ENCODE results near the gene SEH1L.
"Not testable (repeated sequence)": the region's sequence is repeated elsewhere in the genome, so short reads cannot be mapped to it uniquely, and the experiment has no call there.

The SEH1L gene

DNA sequence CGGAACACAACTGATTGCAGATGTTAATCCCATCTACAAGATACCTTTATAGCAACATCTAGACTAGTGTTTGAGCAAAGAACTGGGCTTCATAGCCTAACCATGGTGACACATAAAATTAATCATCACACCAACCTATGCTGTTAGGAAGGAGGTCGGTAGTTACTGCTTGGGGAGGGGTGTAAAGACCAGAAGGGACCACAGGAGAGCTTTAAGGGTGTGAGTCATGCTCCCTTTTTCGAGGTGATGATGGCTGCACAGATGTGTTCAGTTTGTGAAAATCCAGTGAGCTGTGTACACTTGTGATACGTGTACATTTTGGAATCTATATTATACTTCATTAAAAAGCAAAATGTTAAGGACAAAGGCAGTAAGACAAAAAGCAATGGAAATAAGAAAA, 4.6 kb upstream of the SEH1L start:
- DNase-seq (ENCODE audit: low read depth in 2 of 2) = no peak

DNA sequence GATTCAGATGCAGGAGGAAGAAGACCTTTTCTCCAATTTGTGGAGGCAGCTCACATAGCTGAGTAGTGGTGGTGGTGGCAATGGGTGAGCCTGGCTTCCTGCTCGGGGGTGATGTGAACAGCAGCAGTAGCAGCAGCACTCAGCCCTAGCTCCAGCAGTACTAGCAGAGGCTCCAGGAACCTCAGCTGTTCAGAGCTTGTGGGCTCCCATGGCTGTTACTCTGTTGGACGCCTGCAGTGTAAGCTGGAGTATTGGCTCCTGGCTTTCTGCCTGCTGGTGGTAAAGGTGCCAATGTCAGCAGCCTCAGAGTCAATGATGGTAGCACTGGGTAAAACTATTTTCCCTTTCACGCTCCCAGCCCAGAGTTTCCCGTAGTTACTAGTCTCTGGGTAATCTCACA, 3.1 kb upstream of the SEH1L start:
- no peak for DNase-seq (ENCODE audit: low read depth in 2 of 2)

DNA sequence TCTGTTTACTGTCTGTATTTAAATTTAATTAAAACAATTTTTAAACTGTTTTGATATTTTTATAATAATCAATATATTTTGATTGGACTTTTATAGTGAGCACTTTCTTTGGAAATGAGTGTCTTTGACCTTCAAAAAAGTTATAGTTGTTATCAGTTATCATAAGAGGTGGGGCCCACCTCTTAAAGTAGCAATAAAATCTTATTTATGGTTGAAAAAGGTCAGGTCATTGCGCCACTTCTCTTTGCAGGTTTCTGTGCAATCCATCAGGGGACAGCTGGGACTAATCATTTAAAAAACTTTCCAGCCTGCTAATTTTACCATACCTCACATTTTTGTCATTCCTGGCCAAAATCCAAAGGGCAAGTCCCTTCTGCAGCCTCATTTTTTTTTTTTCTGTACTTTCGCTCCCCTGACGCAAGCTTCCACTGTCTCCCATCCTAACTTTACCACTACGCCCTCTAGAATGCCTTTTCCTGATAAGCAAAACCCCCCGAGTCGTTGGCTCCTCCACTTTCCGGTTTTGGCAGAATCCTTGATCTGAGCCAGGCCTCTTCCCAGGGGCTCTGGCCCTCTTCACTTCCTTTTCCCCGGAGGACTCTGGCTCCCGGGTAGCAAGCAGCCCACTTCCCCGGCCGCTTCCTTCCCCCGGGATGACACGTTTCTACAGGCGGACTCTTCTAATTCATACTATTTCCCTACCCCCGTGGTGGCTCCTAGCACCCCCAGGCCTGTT, 1.1 kb upstream of the SEH1L start:
- peak in 1 of 2 donors; percentile 5 for DNase-seq (ENCODE audit: low read depth in 2 of 2)

DNA sequence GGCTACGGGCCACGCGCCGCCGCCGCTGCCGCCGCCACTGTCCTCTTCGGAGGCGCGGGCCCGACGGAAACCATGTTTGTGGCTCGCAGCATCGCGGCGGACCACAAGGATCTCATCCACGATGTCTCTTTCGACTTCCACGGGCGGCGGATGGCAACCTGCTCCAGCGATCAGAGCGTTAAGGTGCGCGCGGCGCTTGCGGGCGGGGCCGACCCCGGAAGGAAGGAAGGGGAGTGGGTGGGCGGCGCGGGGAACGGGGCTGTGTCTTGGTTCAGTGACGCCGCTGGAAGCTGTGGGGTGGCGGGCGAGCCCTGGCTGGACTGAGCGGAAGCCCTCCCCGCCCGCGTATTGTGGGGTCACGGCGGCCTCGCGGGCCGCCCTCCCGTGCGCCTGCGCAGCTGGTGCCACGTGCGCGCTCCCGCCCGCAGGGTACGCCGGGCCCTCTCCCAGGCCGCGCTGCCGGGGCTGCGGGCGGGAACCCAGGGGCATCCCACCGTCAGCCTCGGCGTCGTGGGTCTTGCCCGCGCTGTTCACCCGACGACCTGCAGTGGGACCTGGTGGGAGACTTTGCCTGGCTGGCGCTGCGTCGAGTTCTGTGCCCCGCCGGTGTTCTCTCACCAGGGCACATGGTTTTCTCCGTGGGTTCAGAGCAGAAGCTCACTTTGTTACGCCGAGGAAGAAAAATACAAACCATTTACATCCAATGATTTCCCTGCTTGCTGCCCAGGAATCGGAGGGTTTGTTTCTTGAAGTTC, 416 bp downstream of the SEH1L start:
- peak; percentile 97 to 99 for DNase-seq (ENCODE audit: low read depth in 2 of 2)

DNA sequence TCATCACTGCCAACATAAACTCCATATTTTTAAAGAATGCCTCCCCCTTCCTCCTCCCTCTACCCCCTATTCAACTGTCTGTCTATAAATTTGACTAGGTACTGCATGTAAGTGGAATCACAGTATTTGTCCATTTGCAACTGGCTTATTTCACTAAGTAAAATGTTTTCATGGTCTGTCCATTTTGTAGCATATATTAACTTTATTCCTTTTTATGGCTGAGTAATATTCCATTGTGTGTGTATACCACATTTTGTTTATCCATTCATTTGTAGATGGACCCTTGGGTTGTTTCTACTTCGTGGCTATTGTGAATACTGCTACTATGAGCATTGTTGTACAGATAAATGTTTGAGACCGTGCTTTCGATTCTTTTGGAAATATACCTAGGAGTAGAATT, 10.7 kb downstream of the SEH1L start:
- no peak for DNase-seq (ENCODE audit: low read depth in 2 of 2)

DNA sequence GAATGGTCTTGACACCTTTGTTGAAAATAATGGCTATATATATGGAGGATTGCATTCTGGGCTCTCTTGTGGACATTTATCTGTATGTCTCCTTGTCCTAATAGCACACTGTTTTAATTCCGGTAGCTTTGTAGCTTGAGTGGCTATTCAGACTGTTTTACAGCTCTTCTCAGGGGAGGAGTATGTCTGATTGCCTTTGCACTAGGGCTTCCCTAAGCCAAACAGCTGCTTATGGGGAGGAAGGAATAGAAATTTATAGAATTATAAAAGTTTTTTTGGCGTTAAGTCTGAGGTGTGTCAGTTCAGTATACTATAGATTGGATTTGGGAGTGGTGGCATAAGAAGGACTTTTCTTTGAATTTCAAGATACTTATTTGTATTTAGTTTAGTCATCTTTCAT, 12.6 kb downstream of the SEH1L start:
- DNase-seq (ENCODE audit: low read depth in 2 of 2) = no peak

DNA sequence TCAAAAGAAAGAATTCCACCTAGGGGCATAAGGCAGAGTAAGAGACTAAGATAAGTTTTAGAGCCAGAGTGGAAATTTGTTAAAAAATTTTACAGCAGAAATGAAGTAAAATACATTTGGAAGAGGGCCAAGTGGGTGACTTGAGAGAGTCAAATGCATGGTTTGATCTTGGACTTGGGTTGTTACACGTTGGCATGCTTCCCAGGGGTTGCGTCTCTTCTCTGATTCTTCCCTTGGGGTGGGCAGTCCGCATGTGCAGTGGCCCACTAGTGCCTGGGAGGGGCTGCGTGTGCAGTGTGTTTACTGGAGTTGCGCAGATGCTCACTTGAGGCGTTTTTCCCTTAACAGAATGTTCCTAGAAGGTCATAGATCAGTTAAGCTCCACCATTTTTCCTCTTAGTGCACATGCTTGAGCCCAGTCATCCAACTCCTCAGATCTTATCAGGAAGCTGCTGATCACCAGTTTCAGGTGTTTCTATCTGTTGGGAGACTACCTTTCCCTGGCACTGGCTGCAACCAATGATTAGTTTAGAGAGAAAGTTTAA, 13.1 kb downstream of the SEH1L start:
- no peak for DNase-seq (ENCODE audit: low read depth in 2 of 2)

DNA sequence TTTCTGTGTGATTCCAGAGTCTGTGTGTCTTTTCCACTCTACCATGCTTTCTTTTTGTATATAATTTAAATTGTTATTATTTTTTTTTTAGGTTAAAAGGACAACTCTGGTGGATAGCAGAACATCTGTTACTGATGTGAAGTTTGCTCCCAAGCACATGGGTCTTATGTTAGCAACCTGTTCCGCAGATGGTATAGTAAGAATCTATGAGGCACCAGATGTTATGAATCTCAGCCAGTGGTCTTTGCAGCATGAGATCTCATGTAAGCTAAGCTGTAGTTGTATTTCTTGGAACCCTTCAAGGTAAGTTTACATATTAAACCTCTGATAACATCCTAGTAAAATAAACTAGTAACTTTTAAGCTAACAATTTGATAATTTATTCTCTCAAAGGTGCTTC, 15.3 kb downstream of the SEH1L start:
- no peak for DNase-seq (ENCODE audit: low read depth in 2 of 2)

DNA sequence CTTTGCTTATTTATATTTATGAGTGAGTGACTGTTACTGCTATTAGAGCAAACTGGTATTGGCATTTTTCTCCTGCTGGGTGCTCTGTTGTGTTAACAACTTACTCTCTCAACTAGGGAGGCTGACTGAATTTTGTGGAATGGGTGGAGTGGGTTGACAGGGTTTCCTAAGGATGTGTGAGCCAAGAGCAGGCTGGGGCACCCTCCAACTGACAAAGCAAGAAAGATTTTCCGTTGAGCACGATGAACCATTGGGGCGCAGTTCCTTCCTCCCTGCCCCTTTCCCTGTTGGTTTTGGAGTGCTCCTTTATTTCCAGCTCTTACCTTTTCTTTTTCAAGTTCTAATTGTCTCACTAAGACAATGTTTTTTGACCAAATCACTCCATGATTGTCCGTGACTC, 20.3 kb downstream of the SEH1L start:
- DNase-seq (ENCODE audit: low read depth in 2 of 2) = no peak

DNA sequence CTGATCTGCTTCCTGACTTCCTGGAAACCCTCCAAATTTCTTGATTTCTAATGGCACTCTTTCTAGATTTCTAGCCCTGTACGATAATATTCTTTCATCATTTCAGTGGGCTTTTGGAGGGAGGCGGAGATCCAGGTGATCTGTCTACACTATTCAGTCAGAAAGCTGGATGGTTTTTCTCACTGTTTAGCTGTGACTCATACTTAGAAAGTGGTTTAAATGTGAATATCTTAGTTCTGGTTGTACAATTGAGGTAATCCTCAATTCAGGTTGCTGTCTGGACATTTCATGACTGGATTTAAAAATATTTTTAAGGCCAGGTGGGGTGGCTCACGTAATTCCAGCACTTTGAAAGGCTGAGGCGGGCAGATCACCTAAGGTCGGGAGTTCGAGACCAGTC, 20.8 kb downstream of the SEH1L start:
- DNase-seq (ENCODE audit: low read depth in 2 of 2) = no peak

DNA sequence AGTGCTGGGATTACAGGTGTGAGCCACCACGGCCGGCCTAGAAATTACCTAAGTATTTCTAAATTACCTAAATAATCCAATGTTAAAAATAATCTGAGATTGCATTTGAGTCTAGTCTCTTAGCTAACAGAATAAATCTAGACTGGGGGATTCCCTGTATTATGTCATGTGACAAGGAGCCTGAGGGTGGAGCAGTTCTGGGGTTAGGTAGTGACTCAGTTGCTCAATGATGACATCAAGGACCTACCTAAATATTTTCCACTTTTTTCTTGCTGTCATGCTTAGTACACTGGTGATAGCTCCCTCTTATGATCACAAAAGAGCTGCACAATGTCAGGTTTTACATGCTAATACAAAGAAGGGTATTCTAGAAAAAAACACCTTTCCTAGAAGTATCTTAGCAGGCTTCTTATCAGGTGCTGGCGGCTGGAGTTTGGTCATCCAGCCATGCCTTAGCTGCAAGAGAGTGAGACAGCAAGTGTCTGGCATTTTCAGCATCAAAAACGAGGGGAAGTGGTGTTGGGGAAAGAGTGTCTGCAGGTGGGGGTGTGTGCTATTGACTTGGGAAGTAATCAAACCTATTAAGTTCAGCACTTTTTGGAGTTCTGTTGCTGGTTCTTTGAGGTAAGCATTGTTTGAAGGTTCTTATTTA, 25.9 kb downstream of the SEH1L start:
- no peak for DNase-seq (ENCODE audit: low read depth in 2 of 2)

DNA sequence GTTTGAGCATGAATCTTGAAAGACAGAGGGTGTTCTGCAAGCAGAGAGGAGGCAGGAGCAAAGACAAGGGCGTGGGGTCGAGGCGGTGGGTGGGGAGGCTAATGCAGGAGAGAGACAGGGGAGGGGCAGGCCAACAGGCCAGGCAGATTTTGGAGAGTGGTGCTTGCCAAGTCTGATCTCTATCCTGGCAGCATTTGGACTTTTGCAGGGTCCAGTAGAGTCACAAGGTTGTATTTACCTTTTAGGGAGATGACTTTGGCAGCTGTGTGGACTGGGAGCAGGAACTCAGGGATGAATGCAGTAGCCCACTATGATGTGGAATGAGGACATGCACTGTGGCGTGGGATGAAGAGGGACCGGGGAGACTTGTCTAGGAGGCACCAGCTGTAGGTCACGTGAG, 27.7 kb downstream of the SEH1L start:
- no peak for DNase-seq (ENCODE audit: low read depth in 2 of 2)

DNA sequence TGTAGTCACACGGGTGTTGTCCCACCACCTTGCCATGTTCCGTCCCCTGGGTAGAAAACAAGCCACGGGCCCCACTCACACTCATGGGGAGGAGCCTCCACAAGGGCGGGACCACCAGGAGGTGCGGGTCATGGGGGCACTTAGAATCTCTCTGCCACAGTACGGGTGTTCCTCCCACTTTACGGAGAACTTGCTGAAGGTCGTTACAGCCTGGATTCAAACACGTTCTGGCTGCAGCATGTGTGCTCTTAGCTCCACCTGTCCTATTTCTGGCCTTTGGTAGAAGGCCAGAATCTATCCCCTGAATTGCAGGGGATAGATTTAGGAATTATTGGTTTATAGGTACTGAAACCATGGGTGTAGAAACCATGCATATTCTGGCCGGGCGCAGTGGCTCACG, 28.5 kb downstream of the SEH1L start:
- DNase-seq (ENCODE audit: low read depth in 2 of 2) = no peak

DNA sequence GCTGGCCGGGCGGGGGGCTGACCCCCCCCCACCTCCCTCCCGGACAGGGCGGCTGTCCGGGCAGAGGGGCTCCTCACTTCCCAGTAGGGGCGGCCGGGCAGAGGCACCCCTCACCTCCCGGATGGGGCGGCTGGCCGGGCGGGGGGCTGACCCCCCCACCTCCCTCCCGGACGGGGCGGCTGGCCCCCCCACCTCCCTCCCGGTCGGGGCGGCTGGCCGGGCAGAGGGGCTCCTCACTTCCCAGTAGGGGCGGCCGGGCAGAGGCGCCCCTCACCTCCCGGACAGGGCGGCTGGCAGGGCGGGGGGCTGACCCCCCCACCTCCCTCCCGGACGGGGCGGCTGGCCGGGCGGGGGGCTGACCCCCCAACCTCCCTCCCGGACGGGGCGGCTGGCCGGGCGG, 32.3 kb downstream of the SEH1L start:
- not testable (repeated sequence) for DNase-seq (ENCODE audit: low read depth in 2 of 2)

DNA sequence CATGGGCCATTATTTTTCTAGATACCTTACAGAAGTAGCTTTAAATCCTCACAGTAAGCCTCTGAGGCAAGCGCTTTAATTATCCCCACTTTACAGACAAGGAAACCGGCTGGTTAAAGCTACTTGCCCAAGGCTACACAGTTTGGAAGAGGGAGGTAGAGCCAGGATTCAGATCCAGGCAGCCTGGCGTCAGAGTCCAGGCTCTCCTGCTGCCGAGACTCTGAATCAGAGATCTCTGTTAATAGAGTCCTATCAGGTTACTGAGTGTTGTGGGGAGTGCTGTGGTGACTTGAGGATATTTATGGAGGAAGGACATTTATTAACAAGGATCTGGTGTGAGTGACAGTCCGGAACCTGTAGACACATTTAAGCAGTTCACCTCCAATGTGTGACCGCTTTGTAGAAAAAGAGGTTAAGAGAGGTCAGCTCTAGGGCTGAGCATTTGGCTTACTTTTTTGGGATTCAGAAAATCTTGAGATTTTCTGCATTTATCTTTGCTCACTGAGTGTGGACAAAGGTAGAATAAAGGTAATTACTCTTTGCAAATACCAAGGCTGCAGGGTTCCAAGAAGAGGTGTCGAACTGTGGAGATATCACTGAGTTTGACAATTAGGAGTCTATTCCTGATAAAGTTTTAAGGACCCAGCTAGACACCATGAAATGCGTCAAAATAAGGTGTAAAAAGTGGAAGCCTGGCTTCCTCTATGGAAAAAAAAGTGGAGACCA, 41.7 kb downstream of the SEH1L start:
- DNase-seq (ENCODE audit: low read depth in 2 of 2) = no peak

DNA sequence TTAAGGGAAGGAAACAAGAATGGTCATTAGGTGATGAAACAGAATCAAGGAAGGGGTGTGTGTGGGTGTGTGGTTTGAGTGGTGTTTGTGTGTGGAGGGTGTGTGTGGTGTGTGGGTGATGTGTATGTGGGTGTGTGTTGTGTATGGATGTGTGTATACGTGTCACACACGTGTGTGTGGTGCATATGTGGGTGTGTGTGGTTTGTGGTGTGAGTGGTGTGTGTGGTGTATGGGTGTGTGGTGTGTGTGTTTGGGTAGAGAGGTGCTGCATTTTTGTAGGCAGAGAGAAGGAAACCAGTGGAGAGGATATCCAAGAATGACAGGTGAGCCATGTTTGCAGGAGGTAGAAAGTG, 42.3 kb downstream of the SEH1L start:
- peak; percentile 19 to 21 for DNase-seq (ENCODE audit: low read depth in 2 of 2)

DNA sequence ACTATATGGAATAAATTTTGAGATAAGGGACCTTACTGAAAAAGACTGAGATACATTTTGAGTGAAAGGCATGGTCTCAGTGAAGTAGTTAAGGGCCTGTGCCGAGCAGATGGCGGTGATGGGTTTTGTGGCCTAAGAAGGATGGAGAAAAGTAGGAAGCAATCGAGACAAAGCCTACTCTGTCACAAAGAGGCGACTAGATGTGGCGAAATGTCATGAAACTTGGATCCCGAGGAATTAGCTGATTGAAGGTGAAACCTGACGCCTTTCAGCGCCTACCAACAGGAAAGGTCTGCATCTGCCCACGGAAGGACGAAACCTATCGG, 42.8 kb downstream of the SEH1L start:
- DNase-seq (ENCODE audit: low read depth in 2 of 2) = no peak

DNA sequence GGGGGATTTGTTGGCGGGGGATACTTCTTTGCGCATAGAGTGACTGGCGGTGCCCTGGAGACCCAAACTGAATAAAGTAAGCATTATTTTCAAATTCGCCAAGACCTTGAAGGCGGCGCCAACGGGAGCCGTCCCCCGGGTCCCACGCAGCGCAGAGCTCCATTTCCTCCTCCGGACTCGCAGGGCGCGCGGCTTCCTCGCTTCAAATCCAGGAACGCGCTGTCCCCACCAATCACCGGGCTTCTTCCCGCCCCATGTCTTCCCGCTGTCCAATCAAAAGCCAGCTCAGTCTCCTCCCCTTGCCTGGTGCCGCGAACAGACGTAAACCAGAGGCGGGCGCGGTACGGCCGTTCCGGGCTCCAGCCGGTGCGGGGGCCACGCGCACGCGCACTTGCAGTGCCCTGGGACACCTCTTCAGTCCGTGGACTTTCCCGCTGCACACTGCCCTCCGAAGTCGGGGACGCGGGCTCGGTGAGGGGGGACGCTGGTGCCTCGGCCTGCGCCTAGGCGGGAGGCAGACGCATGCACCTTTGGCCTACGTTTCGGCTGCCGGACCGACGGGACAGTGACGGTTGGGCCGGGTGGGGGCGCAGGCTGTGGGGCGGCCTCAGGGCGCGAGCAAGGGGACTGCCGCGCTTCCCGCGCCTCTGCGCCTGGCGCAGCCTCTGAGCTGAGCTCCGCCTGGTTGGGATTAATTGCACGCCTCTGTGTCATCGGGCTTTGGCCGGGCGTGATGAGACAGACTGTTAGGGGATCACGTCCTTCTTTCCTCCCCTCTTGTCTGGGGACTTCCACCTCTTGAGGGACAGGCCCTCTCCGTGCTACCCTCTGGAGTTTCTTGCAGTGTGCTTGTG, 43.4 kb downstream of the SEH1L start, which contains the start of gene CEP192:
Gene CEP192, plus strand, starts transcription at position 396 of the 854 bp plus-strand sequence. CDS start 8,063 bp downstream, outside the sequence.
- DNase-seq (ENCODE audit: low read depth in 2 of 2) = peak; percentile 94 to 96

DNA sequence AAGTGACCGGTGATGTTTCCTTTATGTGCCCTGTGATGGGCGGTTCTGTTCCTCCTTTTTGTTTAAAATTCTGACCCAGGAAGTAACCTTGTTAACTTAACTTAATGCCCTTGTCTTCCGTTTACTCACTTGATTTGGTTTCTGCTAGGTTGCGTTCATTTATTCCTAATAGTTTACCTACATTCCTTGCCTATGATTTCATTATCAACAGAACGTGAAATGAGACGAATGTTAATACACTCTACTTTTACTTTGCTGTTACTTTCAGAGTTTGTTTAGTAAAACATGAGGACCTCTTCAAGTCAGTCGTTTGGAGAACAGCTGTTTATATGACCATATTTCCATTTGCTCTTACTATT, 44.0 kb downstream of the SEH1L start:
- DNase-seq (ENCODE audit: low read depth in 2 of 2) = no peak

DNA sequence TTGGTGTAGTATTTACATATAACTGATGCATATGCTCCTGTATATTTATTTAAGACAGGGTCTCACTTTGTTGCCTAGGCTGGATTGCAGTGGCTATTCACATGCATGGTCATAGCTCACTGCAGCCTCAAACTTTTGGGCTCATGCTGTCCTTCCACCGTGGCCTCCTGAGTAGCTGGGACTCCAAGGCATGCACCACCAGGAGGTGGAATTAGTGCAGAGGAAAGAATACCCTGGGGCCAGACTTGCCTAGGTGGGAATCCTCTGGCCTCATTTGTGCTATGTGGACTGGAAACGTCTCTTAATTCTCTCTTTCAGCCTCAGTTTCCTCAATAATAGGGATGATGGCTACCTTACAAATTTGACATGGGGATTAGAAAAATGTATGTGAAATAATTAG, 45.6 kb downstream of the SEH1L start:
- no peak for DNase-seq (ENCODE audit: low read depth in 2 of 2)

DNA sequence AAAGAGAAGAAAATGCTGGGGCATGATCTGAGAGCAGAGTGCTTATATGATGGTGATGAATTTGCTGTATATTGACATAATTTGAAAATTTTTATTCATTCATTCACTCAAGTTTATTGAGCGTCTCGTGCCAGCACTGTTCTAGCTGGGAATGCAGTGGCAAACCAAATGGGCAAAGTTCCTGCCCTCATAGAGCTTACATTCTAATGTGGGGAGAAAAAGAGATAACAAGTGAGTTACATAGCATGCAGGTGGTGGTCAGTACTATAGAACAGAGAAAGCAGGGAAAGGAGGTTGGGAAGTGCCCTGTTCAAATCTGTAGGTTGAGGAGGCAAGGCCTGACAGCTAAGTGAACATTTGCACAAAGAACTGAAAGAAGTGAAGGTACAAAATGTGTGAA, 47.6 kb downstream of the SEH1L start:
- DNase-seq (ENCODE audit: low read depth in 2 of 2) = no peak

Measured in activated CD8-positive, alpha-beta memory T cell treated with anti-CD3 and anti-CD28 coated beads for 4 hours (primary cell).